NCI-H1930 (cell line): ENCODE data around the gene VAC14.
A peak's percentile ranks its signal among the peaks of the same experiment; 100 is the strongest.

Experiments used
- DNase-seq, 2 experiments: peaks; one replicate each; lab custom pipeline; 2025; lab: John Stamatoyannopoulos, UW

The VAC14 gene

GRCh38 chr16:70786020-70786755, 14.8 kb downstream of the VAC14 start:
- no peak for DNase-seq

DNA sequence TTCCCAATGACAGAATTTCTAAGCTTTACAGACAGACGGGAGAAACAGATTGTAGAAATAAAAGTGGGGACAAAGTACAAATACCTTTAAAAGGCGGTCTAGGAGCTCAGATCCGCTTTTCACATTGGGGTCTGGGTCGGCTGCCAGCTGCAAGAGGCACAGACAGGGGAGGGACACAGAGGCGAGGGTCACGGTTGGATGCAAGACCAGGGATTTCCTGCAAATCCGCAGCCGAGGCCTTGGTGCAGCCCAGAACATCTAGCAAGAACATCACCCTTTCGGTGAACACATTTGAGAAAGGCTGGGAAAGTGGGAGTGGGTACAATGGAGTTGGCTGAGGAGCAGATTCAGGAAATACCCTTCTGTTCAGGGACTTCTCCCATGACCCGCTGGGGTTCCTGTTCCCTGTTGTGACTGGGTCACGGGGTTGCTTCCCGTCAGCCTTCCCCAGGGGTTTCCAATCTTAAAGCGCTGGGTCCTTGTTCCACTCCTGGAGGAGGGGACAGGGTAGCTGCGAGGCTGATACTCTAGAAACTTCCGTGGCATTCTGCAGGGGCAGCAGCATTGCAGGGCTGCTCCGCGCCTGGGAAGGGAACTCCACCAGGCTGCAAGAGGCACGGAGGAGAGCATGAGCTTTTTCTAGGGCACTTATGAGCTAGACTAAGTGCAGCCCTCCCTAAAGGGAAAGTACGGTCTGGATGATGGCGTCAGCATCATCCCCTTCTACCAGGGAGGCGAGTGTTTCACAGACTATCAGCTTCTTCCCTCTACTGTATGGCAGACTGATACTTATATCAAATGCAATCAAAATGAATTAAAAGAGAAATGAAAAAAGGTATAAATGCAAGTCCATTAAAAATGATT, 16.0 kb downstream of the VAC14 start:
- DNase-seq: no peak

DNA sequence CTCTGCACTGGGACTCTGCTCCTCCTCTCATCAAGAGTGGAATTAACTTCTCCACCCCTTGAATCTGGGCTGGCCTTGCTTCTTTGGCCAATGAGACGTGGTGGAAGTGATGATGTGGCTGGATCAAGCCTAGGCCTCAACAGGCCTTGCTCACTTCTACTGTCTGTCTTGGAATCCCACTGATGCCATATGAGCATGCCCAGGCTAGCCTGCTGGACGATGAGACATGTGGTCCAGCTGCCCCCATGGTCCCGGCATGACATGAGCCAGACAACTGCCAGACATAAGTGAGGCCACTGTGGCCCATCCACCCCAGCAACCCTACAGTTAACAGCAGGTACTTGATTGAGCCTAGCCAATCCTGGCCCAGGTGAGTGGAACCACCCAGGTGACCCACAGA, 18.7 kb downstream of the VAC14 start:
- no peak for DNase-seq

DNA sequence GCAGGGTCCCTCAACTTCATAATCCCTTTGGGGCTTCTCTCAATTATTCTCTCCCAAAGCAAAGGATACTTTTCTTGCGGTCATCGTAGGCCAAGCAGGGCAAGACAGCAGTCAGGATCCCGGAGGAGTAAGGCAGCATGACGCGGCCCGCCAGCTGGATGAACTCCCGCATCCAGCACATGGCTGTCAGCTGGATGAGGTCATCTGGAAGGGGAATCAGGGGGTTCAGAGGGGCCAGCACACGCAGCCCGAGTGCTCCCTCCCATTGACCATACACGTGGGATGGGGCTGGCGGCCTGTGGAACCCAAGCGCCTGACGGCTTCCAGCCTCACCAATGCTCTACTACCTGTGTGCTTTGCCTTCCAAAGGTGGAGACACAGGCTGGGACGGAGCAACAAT, 19.2 kb downstream of the VAC14 start:
- DNase-seq: no peak

DNA sequence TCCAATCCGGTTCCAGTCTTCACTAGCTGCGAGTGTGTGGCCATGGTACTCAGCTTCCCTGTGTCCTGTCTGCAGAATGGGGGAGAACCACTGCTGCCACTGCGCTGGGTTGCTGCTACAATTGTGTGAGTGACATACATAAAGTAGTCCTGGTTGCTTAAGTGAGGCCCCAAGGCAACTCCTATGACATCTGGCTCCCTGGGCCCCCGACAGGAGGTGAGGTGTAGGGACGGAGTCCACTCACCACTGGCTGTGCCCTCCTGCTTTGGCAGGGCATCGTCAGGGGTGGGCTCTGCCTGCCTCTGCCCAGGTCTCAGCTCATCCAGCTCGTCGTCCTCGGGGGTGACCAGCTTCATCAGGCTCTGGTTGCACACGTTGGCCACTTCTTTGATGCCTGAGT, 20.4 kb downstream of the VAC14 start:
- DNase-seq: no peak

GRCh38 chr16:70779361-70779760, 21.6 kb downstream of the VAC14 start:
- DNase-seq: no peak

DNA sequence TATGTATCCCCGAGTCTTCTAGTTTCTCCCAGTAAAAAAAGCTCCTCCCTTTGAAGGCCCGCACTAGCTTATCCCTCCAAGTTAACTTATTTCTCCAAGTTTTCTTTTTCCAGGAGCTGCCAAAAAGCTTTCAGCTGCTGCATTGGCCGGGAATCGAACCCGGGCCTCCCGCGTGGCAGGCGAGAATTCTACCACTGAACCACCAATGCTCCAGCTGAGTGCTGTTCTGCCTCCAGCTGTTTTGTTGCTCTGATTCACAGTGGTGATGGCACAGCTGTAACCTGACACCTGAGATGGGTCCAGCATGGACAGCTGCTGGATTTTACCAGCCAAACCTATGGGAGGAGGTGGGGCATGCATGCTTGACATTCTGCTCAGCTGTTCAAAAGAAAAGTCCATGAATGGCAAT, 22.1 kb downstream of the VAC14 start:
- peak in 1 of 2 experiments; percentile 2 for DNase-seq

DNA sequence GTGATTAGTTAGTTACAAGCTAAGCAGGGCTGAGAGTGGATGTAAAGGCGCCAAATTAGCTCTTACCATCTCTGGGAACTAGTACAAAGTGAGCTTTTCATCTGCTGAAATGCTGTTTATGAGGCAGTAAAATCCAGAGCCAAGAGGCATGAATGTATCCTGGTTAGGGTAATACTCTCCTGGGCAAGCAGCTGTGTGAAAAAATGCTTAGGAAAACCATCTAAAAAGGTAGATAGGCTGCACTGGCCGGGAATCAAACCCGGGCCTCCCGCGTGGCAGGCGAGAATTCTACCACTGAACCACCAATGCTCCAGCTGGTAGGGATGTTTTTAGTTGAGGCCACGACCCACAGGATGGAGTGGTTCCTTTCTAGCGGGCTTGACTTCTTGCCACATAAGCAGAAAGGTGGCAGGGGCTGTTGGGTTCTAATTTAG, 23.0 kb downstream of the VAC14 start:
- no peak for DNase-seq

- DNase-seq: no peak
Measured at GRCh38 chr16:70777496-70777895, 23.5 kb downstream of the VAC14 start.

DNA sequence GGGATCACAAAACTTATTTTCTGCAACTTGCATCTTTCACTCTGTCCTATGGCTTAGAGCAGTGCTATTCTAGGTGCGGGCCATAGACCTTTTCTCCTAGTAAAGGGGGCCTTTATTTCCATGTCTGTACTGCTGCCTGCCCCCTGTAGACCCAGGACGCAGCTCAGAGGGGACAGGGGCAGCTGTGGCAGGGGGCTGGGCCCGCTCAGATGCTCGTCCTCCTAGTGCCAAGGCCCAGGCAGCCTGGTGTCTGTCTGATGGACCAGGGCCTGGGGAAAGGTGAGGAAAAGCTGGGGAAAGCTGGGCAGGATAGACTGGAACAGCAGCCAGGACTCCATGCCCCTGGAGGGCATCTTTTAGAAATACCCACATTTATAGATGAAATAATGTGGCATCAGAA, 25.6 kb downstream of the VAC14 start:
- DNase-seq: no peak

DNA sequence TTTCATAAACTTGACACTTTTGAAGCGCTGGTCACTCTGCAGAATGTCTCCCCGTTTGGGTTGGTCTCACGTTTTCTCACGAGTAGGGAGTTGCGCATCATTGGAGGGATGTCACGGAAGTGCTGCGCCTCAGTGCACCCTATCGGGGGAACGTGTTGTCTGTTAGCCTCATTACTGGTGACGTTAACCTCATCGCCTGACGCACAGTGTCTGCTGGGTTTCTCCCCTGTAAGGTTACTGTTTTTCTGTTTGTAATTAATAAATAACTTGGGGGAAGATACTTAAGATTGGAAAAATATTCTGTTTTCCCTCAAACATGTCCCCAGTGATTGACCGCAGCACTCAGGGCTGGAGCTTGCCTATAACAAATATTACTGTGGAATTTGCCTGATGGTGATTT, 26.7 kb downstream of the VAC14 start:
- DNase-seq: no peak

DNA sequence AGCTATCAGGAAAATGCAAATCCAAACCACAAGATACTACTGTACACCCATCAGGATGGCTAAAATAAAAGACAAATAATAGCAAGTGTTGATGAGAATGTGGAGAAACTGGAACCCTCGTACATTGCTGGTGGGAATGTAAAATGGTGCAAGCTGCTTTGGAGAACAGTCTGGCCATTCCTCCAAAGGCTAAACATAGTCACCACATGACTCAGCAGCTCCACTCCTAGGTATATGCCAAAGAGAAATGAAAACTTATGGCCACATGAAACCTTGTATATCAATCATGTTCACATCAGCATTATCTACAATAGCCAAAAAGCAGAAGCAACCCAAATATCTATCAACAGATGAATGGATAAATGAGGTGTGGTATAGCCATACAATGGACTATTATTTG, 28.5 kb downstream of the VAC14 start:
- DNase-seq: no peak

- no peak for DNase-seq
Measured at GRCh38 chr16:70770626-70771552, 30.1 kb downstream of the VAC14 start.

GRCh38 chr16:70770291-70770625, 30.7 kb downstream of the VAC14 start:
- no peak for DNase-seq

- no peak for DNase-seq
Measured at GRCh38 chr16:70769761-70770160, 31.2 kb downstream of the VAC14 start.

- no peak for DNase-seq
Measured at GRCh38 chr16:70769131-70769530, 31.8 kb downstream of the VAC14 start.

- DNase-seq: no peak
Measured at GRCh38 chr16:70768203-70768580, 32.8 kb downstream of the VAC14 start.

- no peak for DNase-seq
Measured at GRCh38 chr16:70767377-70768202, 33.4 kb downstream of the VAC14 start.

- DNase-seq: no peak
Measured at GRCh38 chr16:70766658-70767057, 34.3 kb downstream of the VAC14 start.

GRCh38 chr16:70766176-70766575, 34.8 kb downstream of the VAC14 start:
- no peak for DNase-seq

- DNase-seq: no peak
Measured at GRCh38 chr16:70765491-70765890, 35.5 kb downstream of the VAC14 start.

- no peak for DNase-seq
Measured at GRCh38 chr16:70764632-70765031, 36.3 kb downstream of the VAC14 start.
